GM19468 (cell line): Measurements from ENCODE around the gene ALG3.
"Not testable (repeated sequence)": the region's sequence is repeated elsewhere in the genome, so short reads cannot be mapped to it uniquely, and the experiment has no call there.

Experiments used
- ATAC-seq: cut with Tn5 transposase; IDR thresholded peaks from one replicate; pipeline ENCODE4 v1.9.1; 2021; ENCODE audit warnings: mild to moderate bottlenecking, moderate library complexity, moderate number of reproducible peaks; ENCODE audit not compliant: unreplicated experiment; ENCODE audit errors: extremely low read depth

The ALG3 gene

GRCh38 chr3:184248454-184249411 is at the start of gene ALG3:
ALG3 (minus strand) TSS chr3:184248962; CDS start chr3:184248940, 22 bp downstream.
- no peak for ATAC-seq

- no peak for ATAC-seq
These were observed 47.9 kb upstream of the ALG3 start for GRCh38 chr3:184296616-184297015.

GRCh38 chr3:184295771-184296170 is 47.0 kb upstream of the ALG3 start:
- ATAC-seq: no peak

DNA sequence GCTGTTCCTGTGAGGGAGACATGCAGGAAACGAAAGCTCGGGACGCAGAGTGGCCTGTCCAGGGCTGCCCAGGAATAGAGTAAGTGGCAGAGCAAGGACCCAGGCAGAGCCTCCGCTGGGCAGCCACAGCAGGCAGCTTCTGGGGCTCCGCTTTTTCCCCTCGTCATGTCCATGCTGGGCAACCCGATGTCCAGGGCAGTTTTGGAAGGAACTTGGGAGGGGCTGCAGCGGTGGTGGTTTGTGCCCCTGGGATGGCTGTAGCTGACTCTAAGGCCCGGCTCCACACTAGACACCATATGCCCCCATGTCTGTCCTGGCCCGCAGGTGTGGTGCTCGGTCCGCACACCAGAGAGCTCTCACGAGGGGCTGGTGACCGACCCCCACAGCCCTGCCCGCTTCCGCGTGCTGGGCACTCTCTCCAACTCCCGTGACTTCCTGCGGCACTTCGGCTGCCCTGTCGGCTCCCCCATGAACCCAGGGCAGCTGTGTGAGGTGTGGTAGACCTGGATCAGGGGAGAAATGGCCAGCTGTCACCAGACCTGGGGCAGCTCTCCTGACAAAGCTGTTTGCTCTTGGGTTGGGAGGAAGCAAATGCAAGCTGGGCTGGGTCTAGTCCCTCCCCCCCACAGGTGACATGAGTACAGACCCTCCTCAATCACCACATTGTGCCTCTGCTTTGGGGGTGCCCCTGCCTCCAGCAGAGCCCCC is 43.1 kb upstream of the ALG3 start:
- no peak for ATAC-seq

DNA sequence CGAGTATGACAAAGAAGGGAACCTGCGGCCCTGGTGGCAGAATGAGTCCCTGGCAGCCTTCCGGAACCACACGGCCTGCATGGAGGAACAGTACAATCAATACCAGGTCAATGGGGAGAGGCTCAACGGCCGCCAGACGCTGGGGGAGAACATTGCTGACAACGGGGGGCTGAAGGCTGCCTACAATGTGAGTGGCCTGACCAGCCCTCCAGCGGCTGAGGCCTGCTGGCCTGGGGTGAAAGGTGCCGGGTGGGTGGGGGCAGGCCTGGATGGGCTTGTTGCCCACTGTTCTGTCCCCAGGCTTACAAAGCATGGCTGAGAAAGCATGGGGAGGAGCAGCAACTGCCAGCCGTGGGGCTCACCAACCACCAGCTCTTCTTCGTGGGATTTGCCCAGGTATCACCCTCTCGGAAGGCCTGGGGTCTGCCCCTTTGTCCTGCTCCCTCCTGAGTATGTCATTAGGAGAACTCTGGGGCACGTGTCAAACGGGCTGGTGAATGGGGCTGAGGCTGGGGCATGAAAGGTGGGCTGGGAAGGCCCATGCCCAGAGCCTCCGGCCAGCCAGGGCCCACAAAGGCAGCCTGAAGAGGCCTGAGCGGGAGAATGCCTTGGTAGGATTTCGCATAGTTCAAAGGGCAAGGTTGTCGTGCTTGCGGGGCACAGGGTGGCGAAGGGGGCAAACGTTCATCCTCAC is 42.4 kb upstream of the ALG3 start:
- no peak for ATAC-seq

GRCh38 chr3:184290331-184290730 is 41.6 kb upstream of the ALG3 start:
- ATAC-seq: no peak

DNA sequence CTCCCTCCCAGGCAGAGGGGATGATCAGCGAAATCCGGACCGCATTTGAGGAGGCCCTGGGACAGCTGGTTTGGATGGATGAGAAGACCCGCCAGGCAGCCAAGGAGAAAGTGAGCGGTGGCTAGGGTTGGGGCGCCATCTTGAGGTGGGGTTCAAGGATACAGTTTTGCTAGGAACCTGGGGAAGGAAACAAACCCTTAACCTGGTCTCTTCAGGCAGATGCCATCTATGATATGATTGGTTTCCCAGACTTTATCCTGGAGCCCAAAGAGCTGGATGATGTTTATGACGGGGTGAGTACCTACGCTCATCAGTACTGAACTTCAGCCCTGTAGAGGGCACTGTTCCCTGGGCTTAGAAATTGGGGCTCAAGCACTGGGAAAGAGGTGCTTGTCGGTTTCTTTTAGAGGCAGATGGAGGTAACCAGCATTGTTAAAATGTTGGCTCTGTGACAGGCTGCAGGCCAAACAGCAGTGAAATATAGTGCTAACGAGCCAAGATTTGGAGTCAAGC is 40.7 kb upstream of the ALG3 start:
- no peak for ATAC-seq

GRCh38 chr3:184284696-184285095 is 35.9 kb upstream of the ALG3 start:
- no peak for ATAC-seq

- no peak for ATAC-seq
These were observed 34.9 kb upstream of the ALG3 start for GRCh38 chr3:184283681-184284080.

DNA sequence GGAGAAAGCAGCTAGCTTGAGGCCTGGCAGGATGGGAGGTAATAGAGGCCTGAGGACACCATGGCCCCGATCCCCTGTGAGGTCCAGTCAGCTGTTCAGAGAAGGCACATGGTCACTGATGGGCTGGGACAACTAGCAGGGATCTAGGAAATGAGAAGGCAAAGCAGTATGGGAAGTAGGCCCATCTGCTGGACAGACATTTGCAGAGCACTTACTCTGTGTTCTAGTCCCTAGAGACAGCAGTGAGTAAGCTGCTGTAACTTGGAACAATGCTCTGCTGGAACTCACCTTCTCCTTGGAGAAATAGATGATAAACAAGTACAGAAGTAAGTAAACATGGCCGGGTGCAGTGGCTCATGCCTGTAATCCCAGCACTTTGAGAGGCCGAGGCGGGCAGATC is 34.2 kb upstream of the ALG3 start:
- no peak for ATAC-seq

GRCh38 chr3:184277366-184277765 is 28.6 kb upstream of the ALG3 start:
- no peak for ATAC-seq

DNA sequence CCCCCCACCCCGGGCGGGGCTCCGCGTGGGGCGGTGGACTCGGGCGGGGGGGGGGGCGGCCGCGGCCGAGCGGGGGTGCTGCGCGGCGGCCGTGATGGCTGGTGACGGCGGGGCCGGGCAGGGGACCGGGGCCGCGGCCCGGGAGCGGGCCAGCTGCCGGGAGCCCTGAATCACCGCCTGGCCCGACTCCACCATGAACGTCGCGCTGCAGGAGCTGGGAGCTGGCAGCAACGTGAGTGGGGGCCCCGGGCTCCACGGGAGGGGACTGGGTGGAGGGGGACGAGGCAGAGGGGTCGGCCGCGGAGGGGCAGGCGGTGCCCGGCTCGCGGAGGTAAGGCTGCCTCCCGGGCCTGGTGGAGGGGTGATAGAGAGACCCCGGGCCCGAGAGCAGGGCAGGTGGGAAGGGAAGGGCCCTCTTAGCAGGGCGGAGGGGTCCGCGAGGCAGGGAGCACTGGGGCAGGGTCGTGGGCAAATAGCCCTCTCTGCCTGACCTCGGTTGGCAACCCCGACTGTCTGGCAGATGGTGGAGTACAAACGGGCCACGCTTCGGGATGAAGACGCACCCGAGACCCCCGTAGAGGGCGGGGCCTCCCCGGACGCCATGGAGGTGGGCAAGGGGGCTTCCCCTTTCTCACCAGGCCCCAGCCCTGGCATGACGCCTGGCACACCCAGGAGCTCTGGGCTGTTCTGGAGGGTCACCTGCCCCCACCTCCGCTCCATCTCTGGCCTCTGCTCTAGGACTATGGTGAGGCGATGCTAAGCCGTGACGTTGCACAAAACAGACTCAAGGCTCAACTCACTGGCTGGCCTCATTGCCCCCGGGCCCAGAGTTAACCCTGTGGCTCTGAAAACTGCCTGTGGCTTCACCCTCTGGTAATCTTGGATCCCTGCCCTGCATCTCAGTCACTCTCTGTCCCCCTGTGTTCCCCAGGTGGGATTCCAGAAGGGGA is 27.5 kb upstream of the ALG3 start, which contains the start of gene ECE2:
ECE2 (plus strand) TSS at position 62 of the 950 bp plus-strand sequence; CDS start at position 194, 132 bp downstream.
- no peak for ATAC-seq

DNA sequence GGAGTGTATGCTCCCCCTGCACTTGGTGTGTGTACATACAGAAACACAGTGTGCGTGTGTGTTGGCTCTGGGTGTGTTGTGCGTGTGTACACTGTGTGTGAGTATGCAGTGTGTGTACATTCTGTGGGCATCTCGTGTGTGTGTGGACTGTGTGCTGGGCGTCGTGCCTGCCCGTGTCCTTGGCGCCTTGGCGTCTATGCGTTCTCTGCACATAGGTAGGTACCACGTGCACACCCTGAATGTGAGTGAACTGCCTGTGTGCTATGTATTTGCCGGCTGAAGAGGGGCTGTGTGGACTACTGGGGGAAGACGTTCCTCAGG is 26.6 kb upstream of the ALG3 start:
- ATAC-seq: no peak

DNA sequence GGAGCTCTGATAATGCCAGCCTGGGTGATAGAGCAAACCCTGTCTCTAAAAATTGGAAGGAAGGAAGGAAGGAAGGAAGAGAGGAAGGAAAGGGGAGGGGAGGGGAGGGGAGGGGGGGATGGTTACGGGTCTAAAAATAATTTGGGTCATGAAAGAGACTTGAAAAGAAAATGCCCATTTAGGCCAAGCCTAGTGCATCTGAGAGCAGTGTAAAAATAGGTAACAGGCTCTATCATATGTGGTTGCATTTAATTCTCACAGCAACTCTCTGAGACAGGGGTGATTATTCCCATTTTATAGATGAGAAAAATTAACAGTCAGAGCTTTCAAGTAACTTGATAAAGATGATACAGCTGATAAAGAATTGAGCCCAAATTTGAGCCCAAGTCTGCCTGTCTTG is 23.5 kb upstream of the ALG3 start:
- no peak for ATAC-seq

GRCh38 chr3:184267249-184267648 is 18.5 kb upstream of the ALG3 start:
- not testable (repeated sequence) for ATAC-seq

DNA sequence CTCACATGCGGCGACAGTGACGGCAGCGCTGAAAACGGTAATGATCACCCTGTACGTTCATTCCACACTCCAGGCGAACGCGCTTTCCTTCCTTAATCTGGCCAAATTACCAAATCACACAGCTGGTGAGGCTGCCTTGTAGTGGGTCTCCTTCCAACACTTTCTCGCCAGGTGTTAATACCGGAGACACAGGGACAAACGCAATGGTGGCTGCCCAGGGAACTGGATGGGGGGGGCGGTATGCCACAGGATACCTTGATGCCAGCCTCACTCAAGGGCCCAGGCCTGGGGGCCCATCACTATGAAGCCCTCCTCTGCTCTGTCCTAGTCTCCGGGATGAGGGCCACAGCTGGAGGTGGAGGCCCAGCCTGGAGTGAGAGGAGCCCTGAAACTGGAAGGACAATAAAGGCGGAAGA is 14.0 kb upstream of the ALG3 start:
- no peak for ATAC-seq

- no peak for ATAC-seq
These were observed 13.3 kb upstream of the ALG3 start for GRCh38 chr3:184261854-184262763.

- ATAC-seq: no peak
These were observed 12.6 kb upstream of the ALG3 start, which contains the start of gene CAMK2N2 for GRCh38 chr3:184261270-184261853. CAMK2N2 (minus strand) TSS chr3:184261553; CDS start chr3:184261285, 268 bp downstream.
